Breast epithelium (tissue), 4 donors: Measurements from ENCODE around the gene MAD1L1. TPM values are rescaled to one million over a fixed set of nuclear protein-coding genes. Genes with fewer than 3 reads are reported as not detected.

ENCODE experiments used
- DNase-seq, 2 donors: peaks; one replicate each; pipeline ENCODE4 v3.0.0-alpha.2; 2019; ENCODE audit warnings: low spot score in 2 of 2
- H3K27ac ChIP-seq, 2 donors: fragments of 200-600 bp; sonication (generic) in 1 of 2; one replicate each; pipeline ENCODE4 v1.5.1; 2016 to 2019; ENCODE audit warnings: mild to moderate bottlenecking in 1 of 2
- H3K27me3 ChIP-seq, 2 donors: fragments of 200-600 bp; sonication (generic) in 1 of 2; one replicate each; pipeline versions ENCODE4 v1.5.1 to v1.6.0; 2017 to 2019; ENCODE audit warnings: control low read depth in 1 of 2, mild to moderate bottlenecking in 1 of 2
- H3K36me3 ChIP-seq: fragments of 200-600 bp; one replicate; pipeline ENCODE4 v1.5.1; 2019
- H3K4me1 ChIP-seq, 2 donors: fragments of 200-600 bp; sonication (generic); one replicate each; pipeline ENCODE4 v1.5.1; 2016 to 2019; ENCODE audit warnings: control low read depth in 1 of 2
- H3K4me3 ChIP-seq, 3 donors: fragments of 200-600 bp; sonication (generic); 1 replicate in 2 of 3; 2 replicates in 1 of 3; pipeline ENCODE4 v1.5.1; 2016 to 2019; ENCODE audit warnings: mild to moderate bottlenecking in 3 of 3, moderate library complexity in 2 of 3
- H3K9me3 ChIP-seq, 2 donors: fragments of 200-600 bp; sonication (generic) in 1 of 2; one replicate each; pipeline ENCODE4 v1.5.1; 2016 to 2019; ENCODE audit warnings: control low read depth in 1 of 2
- POLR2A ChIP-seq: fragments of 450-650 bp; IDR thresholded peaks from one replicate; pipeline ENCODE4 v1.6.1; 2016; ENCODE audit warnings: antibody characterized with exemption, mild to moderate bottlenecking, moderate library complexity
- POLR2AphosphoS5 ChIP-seq, 3 donors: sonication (generic); formaldehyde crosslinking; IDR thresholded peaks; one replicate each; pipeline ENCODE4 v1.6.1; 2017; ENCODE audit warnings: antibody characterized with exemption in 3 of 3
- intact Hi-C: fragments of 100-400 bp; cut with DNase I; formaldehyde crosslinking; loops from one replicate; pipeline ENCODE4 v1.15.1; 2023; ENCODE audit warnings: low total_unique reads
- total RNA-seq, 3 donors: library from RNA; depleted of rRNA; stranded (reverse); fragments of >200 nt; gene quantifications; one replicate each; pipeline ENCODE4 v1.1.0, GENCODE V29; 2016
- TF ChIP-seq, protein P1 (sequence below), 3 donors: fragments of 450-650 bp; IDR thresholded peaks; one replicate each; pipeline ENCODE4 v1.5.1; 2016 to 2017; ENCODE audit warnings: antibody characterized with exemption in 3 of 3, mild to moderate bottlenecking in 3 of 3, moderate library complexity in 3 of 3

The MAD1L1 gene
- total RNA-seq, 3 donors from 2014 or later, result 27.7 to 33.9 (median 28.8) TPM

DNA sequence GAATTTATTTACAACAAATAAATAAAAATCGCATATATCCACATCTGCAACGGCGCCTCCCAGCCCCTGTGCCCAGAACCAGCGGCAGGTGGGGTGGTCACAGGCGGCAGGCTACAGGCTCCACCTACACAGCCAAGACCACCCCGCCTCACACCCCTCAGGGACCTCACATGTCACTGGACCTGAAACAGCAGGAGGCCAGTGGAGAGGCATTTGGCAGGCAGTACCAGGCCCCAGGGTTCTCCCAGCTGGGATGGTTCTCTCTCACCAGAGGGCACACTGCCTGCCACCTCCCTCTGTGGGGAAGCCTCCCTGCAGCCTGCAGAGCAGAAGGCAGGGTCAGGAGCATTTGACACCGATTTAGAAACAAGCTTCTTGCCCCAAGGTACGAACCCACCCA lies 81.5 kb downstream of the MAD1L1 start:
- Histone ChIP-seq H3K9me3 (no peaks in the 10 kb centered on the region), H3K27me3 (no peaks in the 10 kb centered on the region), H3K4me1 (no peaks in the 10 kb centered on the region), H3K4me3 (no peak overlapping the region), H3K36me3 (no peaks in the 10 kb centered on the region), H3K27ac (no peak overlapping the region)
- intact Hi-C loops, result no loop called here
- no peak for DNase-seq
- TF ChIP-seq POLR2AphosphoS5 (IDR thresholded peaks at IDR 0.05) (no peak), POLR2A (no peak)
- TF ChIP-seq, protein P1, sequence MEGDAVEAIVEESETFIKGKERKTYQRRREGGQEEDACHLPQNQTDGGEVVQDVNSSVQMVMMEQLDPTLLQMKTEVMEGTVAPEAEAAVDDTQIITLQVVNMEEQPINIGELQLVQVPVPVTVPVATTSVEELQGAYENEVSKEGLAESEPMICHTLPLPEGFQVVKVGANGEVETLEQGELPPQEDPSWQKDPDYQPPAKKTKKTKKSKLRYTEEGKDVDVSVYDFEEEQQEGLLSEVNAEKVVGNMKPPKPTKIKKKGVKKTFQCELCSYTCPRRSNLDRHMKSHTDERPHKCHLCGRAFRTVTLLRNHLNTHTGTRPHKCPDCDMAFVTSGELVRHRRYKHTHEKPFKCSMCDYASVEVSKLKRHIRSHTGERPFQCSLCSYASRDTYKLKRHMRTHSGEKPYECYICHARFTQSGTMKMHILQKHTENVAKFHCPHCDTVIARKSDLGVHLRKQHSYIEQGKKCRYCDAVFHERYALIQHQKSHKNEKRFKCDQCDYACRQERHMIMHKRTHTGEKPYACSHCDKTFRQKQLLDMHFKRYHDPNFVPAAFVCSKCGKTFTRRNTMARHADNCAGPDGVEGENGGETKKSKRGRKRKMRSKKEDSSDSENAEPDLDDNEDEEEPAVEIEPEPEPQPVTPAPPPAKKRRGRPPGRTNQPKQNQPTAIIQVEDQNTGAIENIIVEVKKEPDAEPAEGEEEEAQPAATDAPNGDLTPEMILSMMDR (IDR thresholded peaks at IDR 0.05), result no peak

DNA sequence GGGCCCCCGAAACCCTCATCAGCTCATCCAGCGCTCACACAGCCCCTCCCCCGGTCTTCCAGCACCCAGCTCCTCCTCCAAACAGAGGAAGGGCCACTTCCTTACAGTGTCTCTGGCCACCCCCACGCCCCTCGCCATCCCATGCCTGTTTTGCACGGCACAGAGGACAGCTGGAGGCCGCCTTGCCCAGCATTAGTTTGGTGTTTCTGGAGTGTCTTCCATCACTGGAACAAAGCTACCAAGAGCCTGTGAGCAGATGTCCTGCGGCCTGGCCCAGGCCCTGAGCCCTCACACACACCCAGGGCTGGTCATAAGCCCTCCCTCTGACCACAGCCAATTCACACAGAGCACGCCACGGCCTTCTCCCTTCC lies 82.3 kb downstream of the MAD1L1 start:
- DNase-seq, result no peak
- no peak overlapping the region for H3K4me3 ChIP-seq
- intact Hi-C loops, result no loop called here
- no peaks in the 10 kb centered on the region for H3K9me3 ChIP-seq
- TF ChIP-seq POLR2A, result no peak
- TF ChIP-seq, protein P1 (IDR thresholded peaks at IDR 0.05), result no peak
- TF ChIP-seq POLR2AphosphoS5 (IDR thresholded peaks at IDR 0.05), result no peak
- H3K27me3 ChIP-seq, result no peaks in the 10 kb centered on the region
- H3K36me3 ChIP-seq, result no peaks in the 10 kb centered on the region
- H3K4me1 ChIP-seq, result no peaks in the 10 kb centered on the region
- no peak overlapping the region for H3K27ac ChIP-seq

DNA sequence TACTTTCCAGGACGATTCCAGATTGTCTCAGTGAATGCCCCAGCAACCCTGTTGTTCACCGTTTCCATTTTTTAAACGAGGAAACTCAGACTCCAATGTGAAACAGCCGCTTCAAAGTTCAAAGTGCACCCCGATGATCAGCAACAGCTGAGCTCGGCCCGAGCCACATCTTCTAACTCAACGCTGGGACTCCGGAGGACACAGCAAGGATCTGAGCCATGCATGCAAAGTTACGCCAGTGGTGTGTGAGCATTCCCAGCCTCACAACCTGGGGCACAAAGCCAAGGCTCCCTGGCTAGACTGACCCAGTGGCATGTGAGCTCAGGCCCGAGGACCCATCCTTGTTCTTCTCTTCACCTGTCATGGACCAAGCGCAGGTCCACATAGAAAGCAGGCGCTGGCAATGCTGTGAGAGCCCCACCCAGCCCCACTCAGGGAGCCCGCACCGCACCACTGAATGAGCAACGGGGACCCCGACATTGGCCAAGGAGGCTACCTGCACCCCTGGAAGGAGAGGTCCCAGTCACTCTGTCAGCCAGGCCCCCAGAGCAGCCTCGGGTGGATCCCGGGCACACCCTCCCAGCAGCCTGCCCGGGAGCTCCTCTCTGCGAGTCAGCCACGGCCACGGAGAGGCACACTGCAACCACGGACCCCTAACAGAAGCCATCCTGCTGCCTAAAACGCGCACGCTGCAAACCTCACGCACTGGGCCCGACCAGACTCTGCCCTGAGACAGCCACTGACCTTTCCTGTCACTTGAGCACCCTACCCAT lies 82.9 kb downstream of the MAD1L1 start:
- H3K36me3 ChIP-seq, result no peaks in the 10 kb centered on the region
- intact Hi-C loops, result no loop called here
- H3K4me3 ChIP-seq, result no peak overlapping the region
- no peaks in the 10 kb centered on the region for H3K4me1 ChIP-seq
- DNase-seq, result no peak
- H3K9me3 ChIP-seq, result no peaks in the 10 kb centered on the region
- H3K27ac ChIP-seq, result no peak overlapping the region
- TF ChIP-seq POLR2A (no peak), POLR2AphosphoS5 (IDR thresholded peaks at IDR 0.05) (no peak)
- TF ChIP-seq, protein P1 (IDR thresholded peaks at IDR 0.05), result no peak
- no peaks in the 10 kb centered on the region for H3K27me3 ChIP-seq

DNA sequence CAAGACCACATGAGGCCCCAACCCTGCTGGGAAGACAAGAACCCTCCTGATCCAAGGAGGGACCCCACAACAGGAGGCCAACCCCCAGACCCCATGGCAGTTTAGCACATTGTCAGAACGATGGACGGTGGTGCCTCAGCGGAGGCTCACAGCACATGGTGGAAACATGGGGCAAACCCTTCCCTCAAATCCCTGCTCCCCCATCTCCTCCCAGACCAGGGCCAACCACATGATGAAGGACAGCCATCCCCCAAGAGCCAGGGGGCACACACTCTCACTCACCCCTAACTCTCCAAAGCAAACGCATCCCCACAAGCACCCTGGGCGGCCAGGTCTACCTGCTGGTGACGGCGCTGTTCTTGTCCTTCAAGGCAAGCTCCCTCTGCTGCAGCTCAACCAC lies 83.9 kb downstream of the MAD1L1 start:
- Histone ChIP-seq H3K36me3 (no peaks in the 10 kb centered on the region), H3K4me3 (no peak overlapping the region), H3K27ac (no peak overlapping the region), H3K9me3 (no peaks in the 10 kb centered on the region), H3K27me3 (no peaks in the 10 kb centered on the region), H3K4me1 (no peaks in the 10 kb centered on the region)
- DNase-seq, result no peak
- intact Hi-C loops, result no loop called here
- TF ChIP-seq POLR2A (no peak), POLR2AphosphoS5 (IDR thresholded peaks at IDR 0.05) (no peak)
- TF ChIP-seq, protein P1 (IDR thresholded peaks at IDR 0.05), result no peak

DNA sequence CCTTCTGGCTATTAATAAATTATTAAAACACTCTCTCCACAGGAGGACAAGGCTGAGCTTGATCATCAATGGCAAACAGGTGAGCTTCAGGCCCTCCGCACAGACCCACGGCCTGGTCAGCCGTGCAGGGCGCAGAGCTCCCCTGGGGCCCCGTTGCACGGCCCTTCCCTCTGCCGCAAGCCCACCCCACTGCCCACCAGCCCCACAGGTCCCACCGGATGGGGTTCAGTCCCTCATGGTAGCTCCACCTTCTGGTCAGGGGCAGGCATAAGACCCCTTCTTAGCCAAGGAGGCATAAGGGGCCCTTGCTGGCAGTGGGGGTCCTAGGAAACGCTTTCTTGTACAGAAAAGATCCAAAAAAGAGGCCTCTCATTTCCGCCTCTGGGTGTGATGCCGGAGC lies 84.6 kb downstream of the MAD1L1 start:
- no peaks in the 10 kb centered on the region for H3K9me3 ChIP-seq
- H3K4me1 ChIP-seq, result no peaks in the 10 kb centered on the region
- no peak overlapping the region for H3K27ac ChIP-seq
- TF ChIP-seq, protein P1 (IDR thresholded peaks at IDR 0.05), result no peak
- TF ChIP-seq POLR2A (no peak), POLR2AphosphoS5 (IDR thresholded peaks at IDR 0.05) (no peak)
- intact Hi-C loops, result no loop called here
- no peaks in the 10 kb centered on the region for H3K27me3 ChIP-seq
- no peak for DNase-seq
- H3K4me3 ChIP-seq, result no peak overlapping the region
- no peaks in the 10 kb centered on the region for H3K36me3 ChIP-seq
